ENCODE results near the gene QRICH2. TPM values are rescaled to one million over a fixed set of nuclear protein-coding genes. Genes with fewer than 3 reads are reported as not detected.

The QRICH2 gene
- total and polyA plus RNA-seq, 2 of the 4 experiments (the other 2 are of a cell fraction): 4.3 to 4.8 TPM

- H4K20me1 ChIP-seq (ENCODE audit: insufficient read depth, low read length): no peaks in the 10 kb centered on the region; the same call in 1 of the 2 replicates
- no peak overlapping the region for H2AFZ ChIP-seq (replicated peaks; ENCODE audit: low read length, poor library complexity)
- H2AK9ac ChIP-seq (replicated peaks; ENCODE audit: low read depth, low read length, poor library complexity): no peak overlapping the region
- no peak overlapping the region for H3K27ac ChIP-seq (ENCODE audit: insufficient read depth, low read length)
- no peak overlapping the region for H2AK5ac ChIP-seq (ENCODE audit: low read depth, low read length)
- ATAC-seq (ENCODE audit: low read depth) (no peak), DNase-seq (no peak)
- in situ Hi-C loops (cut with MboI; ENCODE audit: low sequenced_read_pairs): loop anchor here (5.0 to 10.0 kb wide), 2 partner anchors 164 to 377 kb away; partner anchors contain the start of gene MRPL38
- ChIA-PET POLR2A (ENCODE audit: unreplicated experiment) (no interaction called here), CTCF (interaction anchor here (2.7 kb wide), 1 partner anchor 160 kb away, joined by 27 read pairs; no protein-coding TSS in a partner anchor)
- H3K4me2 ChIP-seq (ENCODE audit: low read depth, low read length): no peak overlapping the region
- no peak overlapping the region for H3K4ac ChIP-seq (ENCODE audit: low read depth, low read length)
- no peak overlapping the region for H2BK20ac ChIP-seq (ENCODE audit: low read depth, low read length)
- H3K9me3 ChIP-seq (ENCODE audit: control insufficient read depth, insufficient read depth, low read length): no peaks in the 10 kb centered on the region
- H3K9me1 ChIP-seq (ENCODE audit: insufficient read depth, low read length): peaks cover 6% of the 10 kb centered on the region
- no peak overlapping the region for H2BK120ac ChIP-seq (ENCODE audit: low read depth, low read length)
- WGBS, 2 experiments (ENCODE audit: extremely low coverage in 2 of 2, insufficient read length in 1 of 2): 92% methylated on average over 14 of the region's 23 CpGs; no CpG with 5 or more reads in 1 of the 2 experiments
- no peak overlapping the region for H3K4me3 ChIP-seq (ENCODE audit: insufficient read depth, low read depth, low read length)
- no peak overlapping the region for H3K23ac ChIP-seq (ENCODE audit: low read depth, low read length)
- no peak overlapping the region for H2BK15ac ChIP-seq (ENCODE audit: low read depth, low read length)
- H4K5ac ChIP-seq (ENCODE audit: low read depth, low read length): no peak overlapping the region
- H3K14ac ChIP-seq (replicated peaks; ENCODE audit: low read depth, low read length): no peak overlapping the region
- BruUV-seq (replicated peaks): no TSS peak
- dilution Hi-C loops (cut with HindIII; ENCODE audit: low sequenced_read_pairs, unreplicated experiment): no loop called here
- no peak overlapping the region for H4K8ac ChIP-seq (ENCODE audit: low read depth in 2 of 2, low read length in 2 of 2)
- H3K79me1 ChIP-seq (ENCODE audit: low read depth in 1 of 2, low read length in 2 of 2): peaks cover 0 to 5% of the 10 kb centered on the region in 2 experiments; a peak in 1 of 4 replicates
- H2BK5ac ChIP-seq (ENCODE audit: low read depth, low read length, poor library complexity, severe bottlenecking): no peak overlapping the region
- no peak overlapping the region for H4K91ac ChIP-seq (ENCODE audit: insufficient read depth, low read depth, low read length)
- H3K27me3 ChIP-seq (ENCODE audit: control insufficient read depth, insufficient read depth, low read length): no peaks in the 10 kb centered on the region
- H3K36me3 ChIP-seq (ENCODE audit: control insufficient read depth, insufficient read depth, low read length): peaks cover 4% of the 10 kb centered on the region
- no peak for TF ChIP-seq CTCF (conservative IDR thresholded peaks at IDR 0.05; ENCODE audit: low read depth, low read length)
- TF ChIP-seq MAZ (IDR thresholded peaks at IDR 0.05; ENCODE audit: borderline replicate concordance, low read depth, low read length): no peak
- no peak for TF ChIP-seq CEBPB (IDR thresholded peaks at IDR 0.05; ENCODE audit: low read depth, low read length)
- TF ChIP-seq MAFK (IDR thresholded peaks at IDR 0.05; ENCODE audit: low read depth, low read length): no peak
- TF ChIP-seq RFX5 (IDR thresholded peaks at IDR 0.05; ENCODE audit: low read depth, low read length): no peak
- no peak for TF ChIP-seq BHLHE40 (IDR thresholded peaks at IDR 0.05; ENCODE audit: low read depth, low read length)
- TF ChIP-seq RAD21 (IDR thresholded peaks at IDR 0.05; ENCODE audit: low read length): no peak
- TF ChIP-seq ELK1 (IDR thresholded peaks at IDR 0.05; ENCODE audit: borderline replicate concordance, low read depth, low read length): no peak
- H3K9ac ChIP-seq (ENCODE audit: low read depth, low read length): no peak overlapping the region
- no peak overlapping the region; the same call in 1 of the 2 replicates for H3K56ac ChIP-seq (ENCODE audit: extremely low read depth, insufficient read depth, low read length)
- H3K18ac ChIP-seq (ENCODE audit: low read depth, low read length): no peak overlapping the region
- intact Hi-C loops (cut with micrococcal nuclease): no loop called here
- H3K4me1 ChIP-seq (ENCODE audit: control insufficient read depth, insufficient read depth, low read length): peaks cover 2% of the 10 kb centered on the region
These were observed 26.3 kb downstream of the QRICH2 start for GRCh38 chr17:76281573-76282371.
